Mesenchymal stem cell (in vitro differentiated cells and primary cell): ENCODE measurements around the gene TBCK. TPM values are rescaled to one million over a fixed set of nuclear protein-coding genes. Genes with fewer than 3 reads are reported as not detected.
A peak's percentile ranks its signal among the peaks of the same experiment; 100 is the strongest.

Experiments
- DNase-seq: peaks from one replicate; pipeline ENCODE4 v3.0.0-alpha.2; 2013
- H2AFZ ChIP-seq: one replicate; pipeline ENCODE4 v1.6.1; 2013; ENCODE audit warnings: low read depth, mild to moderate bottlenecking, control low read depth, inconsistent platforms, low read length, moderate library complexity
- H2AK5ac ChIP-seq: 2 replicates; pipeline ENCODE4 v1.6.1; 2013; ENCODE audit warnings: low read length, moderate library complexity, mild to moderate bottlenecking, inconsistent platforms; ENCODE audit not compliant: severe bottlenecking
- H2BK120ac ChIP-seq: one replicate; pipeline ENCODE4 v1.6.1; 2013; ENCODE audit warnings: low read depth, mild to moderate bottlenecking, inconsistent platforms, low read length, moderate library complexity
- H2BK12ac ChIP-seq, 2 experiments: one replicate each; pipeline ENCODE4 v1.6.1; 2013; ENCODE audit warnings: inconsistent platforms in 2 of 2, low read length in 2 of 2, mild to moderate bottlenecking in 2 of 2, moderate library complexity in 2 of 2, control low read depth in 1 of 2
- H2BK15ac ChIP-seq: one replicate; pipeline ENCODE4 v1.6.1; 2013; ENCODE audit warnings: mild to moderate bottlenecking, low read depth, inconsistent platforms; ENCODE audit not compliant: poor library complexity, severe bottlenecking
- H2BK5ac ChIP-seq: 2 replicates; pipeline ENCODE4 v1.6.1; 2013; ENCODE audit warnings: low read depth, mild to moderate bottlenecking, low read length, control low read depth, inconsistent platforms; ENCODE audit not compliant: poor library complexity, severe bottlenecking
- H3K14ac ChIP-seq, 2 experiments: one replicate each; pipeline ENCODE4 v1.6.1; 2013; ENCODE audit warnings: inconsistent platforms in 2 of 2, low read length in 2 of 2, control low read depth in 1 of 2, mild to moderate bottlenecking in 1 of 2, moderate library complexity in 1 of 2
- H3K18ac ChIP-seq, 2 experiments: one replicate each; pipeline ENCODE4 v1.6.1; 2013; ENCODE audit warnings: inconsistent platforms in 2 of 2, low read length in 2 of 2, control low read depth in 1 of 2, low read depth in 1 of 2, mild to moderate bottlenecking in 1 of 2
- H3K23ac ChIP-seq, 2 experiments: one replicate each; pipeline ENCODE4 v1.6.1; 2013; ENCODE audit warnings: inconsistent platforms in 2 of 2, low read length in 2 of 2, mild to moderate bottlenecking in 2 of 2, moderate library complexity in 2 of 2, control low read depth in 1 of 2
- H3K27ac ChIP-seq: 2 replicates; pipeline ENCODE4 v1.5.1; 2013; ENCODE audit warnings: mild to moderate bottlenecking, moderate library complexity, low read length, control low read depth, inconsistent platforms; ENCODE audit not compliant: poor library complexity, severe bottlenecking
- H3K27me3 ChIP-seq, 2 experiments: 2 replicates each; pipeline versions ENCODE4 v1.6.1 to v1.7.0; 2013; ENCODE audit warnings: low read length in 2 of 2, mild to moderate bottlenecking in 2 of 2, moderate library complexity in 2 of 2, control low read depth in 1 of 2, inconsistent platforms in 1 of 2; ENCODE audit not compliant: control insufficient read depth in 1 of 2, insufficient read depth in 1 of 2
- H3K36me3 ChIP-seq, 2 experiments: 2 replicates each; pipeline versions ENCODE4 v1.6.1 to v1.7.0; 2013; ENCODE audit warnings: low read length in 2 of 2, control low read depth in 1 of 2, inconsistent platforms in 1 of 2, low read depth in 1 of 2, mild to moderate bottlenecking in 1 of 2; ENCODE audit not compliant: insufficient read depth in 2 of 2, control insufficient read depth in 1 of 2
- H3K4ac ChIP-seq, 2 experiments: one replicate each; pipeline ENCODE4 v1.6.1; 2013; ENCODE audit warnings: inconsistent platforms in 2 of 2, low read length in 2 of 2, mild to moderate bottlenecking in 2 of 2, moderate library complexity in 2 of 2, control low read depth in 1 of 2, low read depth in 1 of 2
- H3K4me1 ChIP-seq: 2 replicates; pipeline ENCODE4 v1.6.1; 2013; ENCODE audit warnings: low read depth, low read length, control low read depth; ENCODE audit not compliant: control insufficient read depth, insufficient read depth
- H3K4me2 ChIP-seq: 2 replicates; pipeline ENCODE4 v1.6.1; 2013; ENCODE audit warnings: low read length, mild to moderate bottlenecking, inconsistent platforms; ENCODE audit not compliant: poor library complexity, severe bottlenecking
- H3K4me3 ChIP-seq, 2 experiments: 2 replicates each; pipeline versions ENCODE4 v1.5.1 to v1.7.0; 2013; ENCODE audit warnings: low read length in 2 of 2, mild to moderate bottlenecking in 2 of 2, control low read depth in 1 of 2, low read depth in 1 of 2; ENCODE audit not compliant: insufficient read depth in 1 of 2
- H3K79me1 ChIP-seq: replicated peaks from 2 replicates; pipeline ENCODE4 v1.6.1; 2013; ENCODE audit warnings: mild to moderate bottlenecking, control low read depth, low read length, inconsistent platforms; ENCODE audit not compliant: poor library complexity, severe bottlenecking
- H3K9ac ChIP-seq: 2 replicates; pipeline ENCODE4 v1.7.0; 2013; ENCODE audit warnings: mild to moderate bottlenecking, low read length, moderate library complexity
- H3K9me3 ChIP-seq: 2 replicates; pipeline ENCODE4 v1.7.0; 2013; ENCODE audit warnings: mild to moderate bottlenecking, low read length; ENCODE audit not compliant: control insufficient read depth
- H4K8ac ChIP-seq: one replicate; pipeline ENCODE4 v1.6.1; 2013; ENCODE audit warnings: inconsistent platforms, mild to moderate bottlenecking, low read length, moderate library complexity
- H4K91ac ChIP-seq: one replicate; pipeline ENCODE4 v1.6.1; 2013; ENCODE audit warnings: mild to moderate bottlenecking, low read length, inconsistent platforms
- WGBS: methylation state at CpG from one replicate; pipeline ENCODE4 v1.1.7; 2013; ENCODE audit warnings: mixed read lengths; 5-methylcytosine and 5-hydroxymethylcytosine counted together
- polyA plus RNA-seq, 2 experiments: library from polyadenylated mRNA; stranded (reverse); fragments of 200-250 nt; gene quantifications; one replicate each; pipeline ENCODE4 v1.2.3, GENCODE V29; 2013

Gene TBCK
- polyA plus RNA-seq (2013, experiment 1 of 2): 8.5 TPM
- 7.4 TPM for polyA plus RNA-seq (2013, experiment 2 of 2)

GRCh38 chr4:106315968-106316772, at the start of gene TBCK, which contains the start of gene AIMP1:
TBCK (minus strand) TSS chr4:106316209; CDS start chr4:106308960, 7,249 bp downstream.
AIMP1 (plus strand) TSS chr4:106316550; CDS start chr4:106325010, 8,460 bp downstream.
- peak within 1 kb of the TSS in 1 of 2 experiments; percentile 71 for H3K14ac ChIP-seq
- peak within 1 kb of the TSS; percentile 87 for H2BK5ac ChIP-seq
- peak within 1 kb of the TSS; percentile 91 for H3K4me2 ChIP-seq
- H3K23ac ChIP-seq: no peak within 1 kb of the TSS
- H3K36me3 ChIP-seq: peaks cover 2 to 6% of the 10 kb centered on the region in 2 experiments
- peaks cover 2% of the 10 kb centered on the region for H3K79me1 ChIP-seq
- under 1% methylated on average over 44 of the region's 44 CpGs for WGBS
- H4K8ac ChIP-seq: peak within 1 kb of the TSS; percentile 98
- peak; percentile 96 for DNase-seq
- H2BK15ac ChIP-seq: peak within 1 kb of the TSS; percentile 6
- peak within 1 kb of the TSS; percentile 89 to 99 for H3K4me3 ChIP-seq
- H3K4ac ChIP-seq: peak within 1 kb of the TSS; percentile 76 to 86
- peak within 1 kb of the TSS; percentile 87 for H3K27ac ChIP-seq
- no peaks in the 10 kb centered on the region for H3K9me3 ChIP-seq
- peak within 1 kb of the TSS; percentile 75 for H2BK120ac ChIP-seq
- peak within 1 kb of the TSS; percentile 78 for H2AK5ac ChIP-seq
- H2AFZ ChIP-seq: peak within 1 kb of the TSS; percentile 68
- peak within 1 kb of the TSS; percentile 97 for H4K91ac ChIP-seq
- peak within 1 kb of the TSS; percentile 82 to 95 for H3K18ac ChIP-seq
- peak within 1 kb of the TSS; percentile 99 for H3K9ac ChIP-seq
- no peak within 1 kb of the TSS for H2BK12ac ChIP-seq
- no peaks in the 10 kb centered on the region for H3K27me3 ChIP-seq
- peaks cover 1% of the 10 kb centered on the region for H3K4me1 ChIP-seq

- H3K23ac ChIP-seq: no peak overlapping the region
- H3K4me2 ChIP-seq: no peak overlapping the region
- no peak overlapping the region for H3K4ac ChIP-seq
- no peaks in the 10 kb centered on the region for H3K36me3 ChIP-seq
- peak overlapping the region; percentile 33 for H3K9ac ChIP-seq
- H2AK5ac ChIP-seq: no peak overlapping the region
- no peak overlapping the region for H2BK15ac ChIP-seq
- H2BK12ac ChIP-seq: no peak overlapping the region
- DNase-seq: peak; percentile 95
- H3K79me1 ChIP-seq: no peaks in the 10 kb centered on the region
- WGBS: 100% methylated on average over 1 of the region's 1 CpG
- no peak overlapping the region for H3K4me3 ChIP-seq
- H4K8ac ChIP-seq: no peak overlapping the region
- H2BK5ac ChIP-seq: no peak overlapping the region
- H2BK120ac ChIP-seq: no peak overlapping the region
- no peaks in the 10 kb centered on the region for H3K4me1 ChIP-seq
- H4K91ac ChIP-seq: no peak overlapping the region
- no peak overlapping the region for H3K14ac ChIP-seq
- H3K18ac ChIP-seq: no peak overlapping the region
- no peak overlapping the region for H2AFZ ChIP-seq
- H3K9me3 ChIP-seq: peaks cover 2% of the 10 kb centered on the region
- H3K27me3 ChIP-seq: no peaks in the 10 kb centered on the region
- H3K27ac ChIP-seq: peak overlapping the region; percentile 40
Observed at GRCh38 chr4:106365613-106366012, 49.6 kb upstream of the TBCK start.

GRCh38 chr4:106364282-106364681, 48.3 kb upstream of the TBCK start:
- no peak overlapping the region for H2BK5ac ChIP-seq
- H2BK12ac ChIP-seq: no peak overlapping the region
- no peak overlapping the region for H2AFZ ChIP-seq
- H3K9ac ChIP-seq: no peak overlapping the region
- no peak overlapping the region for H2AK5ac ChIP-seq
- H3K14ac ChIP-seq: no peak overlapping the region
- H3K27me3 ChIP-seq: no peaks in the 10 kb centered on the region
- no peak for DNase-seq
- no peak overlapping the region for H2BK120ac ChIP-seq
- no peak overlapping the region for H3K27ac ChIP-seq
- no peaks in the 10 kb centered on the region for H3K36me3 ChIP-seq
- no peak overlapping the region for H3K23ac ChIP-seq
- no peak overlapping the region for H4K91ac ChIP-seq
- no peak overlapping the region for H3K4me3 ChIP-seq
- peaks cover 2% of the 10 kb centered on the region for H3K9me3 ChIP-seq
- H3K4ac ChIP-seq: no peak overlapping the region
- H4K8ac ChIP-seq: no peak overlapping the region
- no peak overlapping the region for H2BK15ac ChIP-seq
- no peaks in the 10 kb centered on the region for H3K4me1 ChIP-seq
- no peaks in the 10 kb centered on the region for H3K79me1 ChIP-seq
- no peak overlapping the region for H3K4me2 ChIP-seq
- no peak overlapping the region for H3K18ac ChIP-seq
- 95% methylated on average over 1 of the region's 1 CpG for WGBS

GRCh38 chr4:106362086-106362825, 46.2 kb upstream of the TBCK start:
- H3K36me3 ChIP-seq: no peaks in the 10 kb centered on the region
- no peak overlapping the region for H2AK5ac ChIP-seq
- no peak overlapping the region for H3K4ac ChIP-seq
- H3K18ac ChIP-seq: no peak overlapping the region
- H2BK12ac ChIP-seq: no peak overlapping the region
- H3K9ac ChIP-seq: no peak overlapping the region
- H3K23ac ChIP-seq: no peak overlapping the region
- no peak overlapping the region for H2BK120ac ChIP-seq
- H4K91ac ChIP-seq: no peak overlapping the region
- 93% methylated on average over 2 of the region's 3 CpGs for WGBS
- no peaks in the 10 kb centered on the region for H3K79me1 ChIP-seq
- H3K14ac ChIP-seq: no peak overlapping the region
- no peak overlapping the region for H3K4me2 ChIP-seq
- no peak overlapping the region for H3K27ac ChIP-seq
- H3K4me1 ChIP-seq: no peaks in the 10 kb centered on the region
- DNase-seq: no peak
- H3K9me3 ChIP-seq: peaks cover 6% of the 10 kb centered on the region
- H4K8ac ChIP-seq: no peak overlapping the region
- no peak overlapping the region for H3K4me3 ChIP-seq
- no peak overlapping the region for H2BK15ac ChIP-seq
- H2BK5ac ChIP-seq: no peak overlapping the region
- H2AFZ ChIP-seq: no peak overlapping the region
- no peaks in the 10 kb centered on the region for H3K27me3 ChIP-seq
